Measurements from ENCODE around the gene UHRF2. TPM values are rescaled to one million over a fixed set of nuclear protein-coding genes. Genes with fewer than 3 reads are reported as not detected.
"Not testable (repeated sequence)": the region's sequence is repeated elsewhere in the genome, so short reads cannot be mapped to it uniquely, and the experiment has no call there.

Gene UHRF2
- total RNA-seq, 2 experiments from 2014 or later: 141 to 149 TPM

DNA sequence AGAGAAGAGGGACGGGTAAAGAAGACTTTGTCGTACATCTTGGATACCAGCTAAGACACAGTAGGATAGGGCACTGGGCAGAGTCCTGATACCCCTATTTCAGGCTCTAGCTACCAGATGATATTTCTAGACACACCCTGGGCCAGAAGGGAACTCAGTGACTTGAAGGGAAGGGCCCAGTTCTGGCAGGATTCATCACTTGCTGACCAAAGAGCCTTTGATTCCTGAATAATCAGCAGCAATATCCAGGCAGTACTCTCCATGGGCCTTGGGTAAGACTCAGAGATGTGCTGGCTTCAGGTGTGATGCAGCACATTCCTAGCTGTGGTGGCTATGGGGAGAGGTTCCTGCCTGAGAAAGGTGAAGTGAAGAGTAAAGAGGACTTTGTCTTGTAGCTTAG lies 44.2 kb upstream of the UHRF2 start:
- Histone ChIP-seq H3K27ac (ENCODE audit: low read depth in 1 of 2, low read length in 2 of 2) (no peak overlapping the region), H3K4me1 (ENCODE audit: insufficient read depth, low read length) (no peaks in the 10 kb centered on the region), H3K36me3 (ENCODE audit: insufficient read depth, low read length) (no peaks in the 10 kb centered on the region), H3K9me3 (ENCODE audit: control insufficient read depth in 1 of 2, insufficient read depth in 1 of 2, low read length in 2 of 2) (peaks cover 10 to 20% of the 10 kb centered on the region in 2 experiments), H3K4me3 (ENCODE audit: low read length) (no peak overlapping the region), H3K27me3 (ENCODE audit: control insufficient read depth in 1 of 2, insufficient read depth in 2 of 2, low read length in 2 of 2) (no peaks in the 10 kb centered on the region)
- ChIA-PET CTCF (no interaction called here), POLR2A (interaction anchor here (0.7 kb wide), 1 partner anchor 729 kb away, joined by 3 read pairs; no protein-coding TSS in a partner anchor)
- no peak overlapping the region for H3K4me3 Mint-ChIP-seq
- no peak overlapping the region for H3K27ac Mint-ChIP-seq
- no peaks in the 10 kb centered on the region for H3K27me3 Mint-ChIP-seq
- no peaks in the 10 kb centered on the region for H3K4me1 Mint-ChIP-seq (ENCODE audit: low read depth)
- TF ChIP-seq, protein P1, sequence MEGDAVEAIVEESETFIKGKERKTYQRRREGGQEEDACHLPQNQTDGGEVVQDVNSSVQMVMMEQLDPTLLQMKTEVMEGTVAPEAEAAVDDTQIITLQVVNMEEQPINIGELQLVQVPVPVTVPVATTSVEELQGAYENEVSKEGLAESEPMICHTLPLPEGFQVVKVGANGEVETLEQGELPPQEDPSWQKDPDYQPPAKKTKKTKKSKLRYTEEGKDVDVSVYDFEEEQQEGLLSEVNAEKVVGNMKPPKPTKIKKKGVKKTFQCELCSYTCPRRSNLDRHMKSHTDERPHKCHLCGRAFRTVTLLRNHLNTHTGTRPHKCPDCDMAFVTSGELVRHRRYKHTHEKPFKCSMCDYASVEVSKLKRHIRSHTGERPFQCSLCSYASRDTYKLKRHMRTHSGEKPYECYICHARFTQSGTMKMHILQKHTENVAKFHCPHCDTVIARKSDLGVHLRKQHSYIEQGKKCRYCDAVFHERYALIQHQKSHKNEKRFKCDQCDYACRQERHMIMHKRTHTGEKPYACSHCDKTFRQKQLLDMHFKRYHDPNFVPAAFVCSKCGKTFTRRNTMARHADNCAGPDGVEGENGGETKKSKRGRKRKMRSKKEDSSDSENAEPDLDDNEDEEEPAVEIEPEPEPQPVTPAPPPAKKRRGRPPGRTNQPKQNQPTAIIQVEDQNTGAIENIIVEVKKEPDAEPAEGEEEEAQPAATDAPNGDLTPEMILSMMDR (IDR thresholded peaks at IDR 0.05): no peak
- DNase-seq: no peak
- ATAC-seq (ENCODE audit: poor library complexity): no peak
- intact Hi-C loops (cut with DNase I, micrococcal nuclease): no loop called here
- peaks cover 3% of the 10 kb centered on the region for H3K9me3 Mint-ChIP-seq
- H3K36me3 Mint-ChIP-seq (ENCODE audit: low read depth): peaks cover 4% of the 10 kb centered on the region

DNA sequence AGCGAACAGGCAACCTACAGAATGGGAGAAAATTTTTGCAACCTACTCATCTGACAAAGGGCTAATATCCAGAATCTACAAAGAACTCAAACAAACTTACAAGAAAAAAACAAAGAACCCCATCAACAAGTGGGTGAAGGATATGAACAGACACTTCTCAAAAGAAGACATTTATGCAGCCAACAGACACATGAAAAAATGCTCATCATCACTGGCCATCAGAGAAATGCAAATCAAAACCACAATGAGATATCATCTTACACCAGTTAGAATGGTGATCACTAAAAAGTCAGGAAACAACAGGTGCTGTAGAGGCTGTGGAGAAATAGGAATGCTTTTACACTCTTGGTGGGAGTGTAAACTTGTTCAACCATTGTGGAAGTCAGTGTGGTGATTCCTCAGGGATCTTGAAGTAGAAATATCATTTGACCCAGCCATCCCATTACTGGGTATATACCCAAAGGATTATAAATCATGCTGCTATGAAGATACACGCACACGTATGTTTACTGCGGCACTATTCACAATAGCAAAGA lies 31.5 kb upstream of the UHRF2 start:
- H3K4me1 Mint-ChIP-seq (ENCODE audit: low read depth); H3K36me3 Mint-ChIP-seq (ENCODE audit: low read depth); intact Hi-C loops (cut with DNase I, micrococcal nuclease); H3K36me3 ChIP-seq (ENCODE audit: insufficient read depth, low read length); H3K4me3 ChIP-seq (ENCODE audit: low read length); H3K4me3 Mint-ChIP-seq; H3K9me3 Mint-ChIP-seq; POLR2A ChIA-PET; H3K9me3 ChIP-seq (ENCODE audit: control insufficient read depth in 1 of 2, insufficient read depth in 1 of 2, low read length in 2 of 2); H3K27me3 ChIP-seq (ENCODE audit: control insufficient read depth in 1 of 2, insufficient read depth in 2 of 2, low read length in 2 of 2); CTCF ChIA-PET; ATAC-seq (ENCODE audit: poor library complexity); H3K27ac ChIP-seq (ENCODE audit: low read depth in 1 of 2, low read length in 2 of 2); DNase-seq; H3K27ac Mint-ChIP-seq; H3K27me3 Mint-ChIP-seq; H3K4me1 ChIP-seq (ENCODE audit: insufficient read depth, low read length): not testable (repeated sequence)

DNA sequence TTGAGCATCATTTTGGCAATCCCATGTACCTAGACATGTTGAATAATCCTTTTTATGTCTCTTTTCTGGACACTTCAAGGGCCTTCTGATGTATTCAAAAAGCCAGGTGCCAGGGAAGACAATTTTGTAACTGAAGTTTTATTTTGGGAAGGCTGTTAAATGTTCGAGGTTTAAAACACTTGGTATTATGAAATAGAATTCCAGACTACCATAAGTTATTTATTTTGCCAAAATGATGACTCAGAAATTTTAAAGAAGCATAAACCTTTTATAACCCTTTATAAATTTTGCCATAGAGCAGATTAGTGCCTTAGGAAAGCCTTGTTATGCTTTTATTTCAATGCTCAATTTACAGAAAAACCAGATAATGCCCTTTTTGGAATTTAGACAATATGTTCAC lies 30.3 kb upstream of the UHRF2 start:
- ChIA-PET CTCF (no interaction called here), POLR2A (no interaction called here)
- Mint-ChIP-seq H3K9me3 (no peaks in the 10 kb centered on the region), H3K27ac (no peak overlapping the region), H3K4me3 (no peak overlapping the region), H3K27me3 (no peaks in the 10 kb centered on the region), H3K36me3 (ENCODE audit: low read depth) (no peaks in the 10 kb centered on the region), H3K4me1 (ENCODE audit: low read depth) (no peaks in the 10 kb centered on the region)
- DNase-seq (no peak), ATAC-seq (ENCODE audit: poor library complexity) (no peak)
- Histone ChIP-seq H3K27ac (ENCODE audit: low read depth in 1 of 2, low read length in 2 of 2) (no peak overlapping the region), H3K9me3 (ENCODE audit: control insufficient read depth in 1 of 2, insufficient read depth in 1 of 2, low read length in 2 of 2) (peaks cover 0 to 3% of the 10 kb centered on the region in 2 experiments), H3K4me1 (ENCODE audit: insufficient read depth, low read length) (no peaks in the 10 kb centered on the region), H3K36me3 (ENCODE audit: insufficient read depth, low read length) (no peaks in the 10 kb centered on the region), H3K27me3 (ENCODE audit: control insufficient read depth in 1 of 2, insufficient read depth in 2 of 2, low read length in 2 of 2) (no peaks in the 10 kb centered on the region), H3K4me3 (ENCODE audit: low read length) (no peak overlapping the region)
- TF ChIP-seq, protein P1 (IDR thresholded peaks at IDR 0.05): no peak
- intact Hi-C loops (cut with DNase I, micrococcal nuclease): no loop called here

DNA sequence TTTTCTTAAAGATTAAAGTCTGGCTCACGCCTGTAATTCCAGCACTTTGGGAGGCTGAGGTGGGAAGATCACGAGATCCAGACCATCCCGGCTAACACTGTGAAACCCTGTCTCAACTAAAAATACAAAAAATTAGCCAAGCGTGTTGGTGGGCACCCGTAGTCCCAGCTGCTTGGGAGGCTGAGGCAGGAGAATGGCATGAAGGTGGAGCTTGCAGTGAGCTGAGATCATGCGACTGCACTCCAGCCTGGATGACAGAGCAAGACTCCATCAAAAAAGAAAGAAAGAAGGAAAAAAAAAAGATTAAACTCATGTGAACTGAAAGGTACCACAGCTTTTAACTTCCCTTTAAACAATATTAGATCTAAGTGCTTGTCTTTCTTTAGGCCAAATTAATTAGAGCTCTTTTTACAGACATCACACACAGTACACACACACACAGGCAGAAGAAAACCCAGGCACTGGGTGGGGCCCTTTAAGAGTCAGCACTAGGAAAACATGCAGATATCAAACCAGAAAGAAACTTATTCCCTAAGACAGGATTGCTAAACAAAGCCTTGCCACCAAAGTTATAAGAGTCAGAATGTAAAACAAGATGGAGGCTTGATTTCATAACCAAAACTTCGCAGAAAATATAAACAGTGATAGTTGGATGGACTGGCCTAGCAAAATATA lies 29.3 kb upstream of the UHRF2 start:
- Mint-ChIP-seq H3K27me3 (no peaks in the 10 kb centered on the region), H3K4me1 (ENCODE audit: low read depth) (no peaks in the 10 kb centered on the region), H3K9me3 (no peaks in the 10 kb centered on the region), H3K27ac (no peak overlapping the region), H3K4me3 (no peak overlapping the region), H3K36me3 (ENCODE audit: low read depth) (no peaks in the 10 kb centered on the region)
- no peak overlapping the region for H3K27ac ChIP-seq (ENCODE audit: low read depth in 1 of 2, low read length in 2 of 2)
- H3K36me3 ChIP-seq (ENCODE audit: insufficient read depth, low read length): no peaks in the 10 kb centered on the region
- POLR2A ChIA-PET: no interaction called here
- ATAC-seq (ENCODE audit: poor library complexity) (no peak), DNase-seq (no peak)
- TF ChIP-seq, protein P1 (IDR thresholded peaks at IDR 0.05): no peak
- H3K4me1 ChIP-seq (ENCODE audit: insufficient read depth, low read length): no peaks in the 10 kb centered on the region
- no peak overlapping the region for H3K4me3 ChIP-seq (ENCODE audit: low read length)
- intact Hi-C loops (cut with DNase I, micrococcal nuclease): no loop called here
- H3K27me3 ChIP-seq (ENCODE audit: control insufficient read depth in 1 of 2, insufficient read depth in 2 of 2, low read length in 2 of 2): no peaks in the 10 kb centered on the region
- CTCF ChIA-PET: no interaction called here
- peaks cover 0 to 3% of the 10 kb centered on the region in 2 experiments for H3K9me3 ChIP-seq (ENCODE audit: control insufficient read depth in 1 of 2, insufficient read depth in 1 of 2, low read length in 2 of 2)
